Measurements from ENCODE around the gene EHD2.

DNA sequence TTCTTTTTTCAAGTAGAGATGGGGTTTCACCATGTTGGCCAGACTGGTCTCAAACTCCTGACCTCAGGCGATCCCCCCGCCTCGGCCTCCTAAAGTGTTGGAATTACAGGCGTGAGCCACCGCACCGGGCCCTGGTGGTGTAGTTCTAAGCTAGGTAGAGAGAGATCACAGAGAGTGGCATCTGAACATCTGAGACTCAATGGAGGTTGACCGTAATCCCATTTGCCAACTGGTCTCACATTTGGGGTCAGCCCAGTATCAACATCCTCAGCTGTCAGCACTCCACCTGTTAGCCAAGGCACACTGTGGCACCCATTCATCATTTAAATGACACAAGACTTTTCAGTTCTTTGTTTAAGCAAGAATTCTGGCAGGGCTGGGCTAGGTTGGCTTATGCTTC lies 73.3 kb downstream of the EHD2 start:
- TF ChIP-seq EZH2 (IDR thresholded peaks at IDR 0.05; ENCODE audit: borderline replicate concordance, insufficient read depth, low read length, poor library complexity, severe bottlenecking) = no peak
- TF ChIP-seq, protein P1, sequence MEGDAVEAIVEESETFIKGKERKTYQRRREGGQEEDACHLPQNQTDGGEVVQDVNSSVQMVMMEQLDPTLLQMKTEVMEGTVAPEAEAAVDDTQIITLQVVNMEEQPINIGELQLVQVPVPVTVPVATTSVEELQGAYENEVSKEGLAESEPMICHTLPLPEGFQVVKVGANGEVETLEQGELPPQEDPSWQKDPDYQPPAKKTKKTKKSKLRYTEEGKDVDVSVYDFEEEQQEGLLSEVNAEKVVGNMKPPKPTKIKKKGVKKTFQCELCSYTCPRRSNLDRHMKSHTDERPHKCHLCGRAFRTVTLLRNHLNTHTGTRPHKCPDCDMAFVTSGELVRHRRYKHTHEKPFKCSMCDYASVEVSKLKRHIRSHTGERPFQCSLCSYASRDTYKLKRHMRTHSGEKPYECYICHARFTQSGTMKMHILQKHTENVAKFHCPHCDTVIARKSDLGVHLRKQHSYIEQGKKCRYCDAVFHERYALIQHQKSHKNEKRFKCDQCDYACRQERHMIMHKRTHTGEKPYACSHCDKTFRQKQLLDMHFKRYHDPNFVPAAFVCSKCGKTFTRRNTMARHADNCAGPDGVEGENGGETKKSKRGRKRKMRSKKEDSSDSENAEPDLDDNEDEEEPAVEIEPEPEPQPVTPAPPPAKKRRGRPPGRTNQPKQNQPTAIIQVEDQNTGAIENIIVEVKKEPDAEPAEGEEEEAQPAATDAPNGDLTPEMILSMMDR (IDR thresholded peaks at IDR 0.05; ENCODE audit: poor library complexity, severe bottlenecking) = no peak

Data from neural cell (in vitro differentiated cells).